HG03175 (cell line): ENCODE results near the gene XPO6.
A peak's percentile ranks its signal among the peaks of the same experiment; 100 is the strongest.

Source experiments
- ATAC-seq: cut with Tn5 transposase; IDR thresholded peaks from one replicate; pipeline ENCODE4 v1.9.1; 2021; ENCODE audit warnings: mild to moderate bottlenecking, moderate library complexity; ENCODE audit not compliant: unreplicated experiment

Gene XPO6

DNA sequence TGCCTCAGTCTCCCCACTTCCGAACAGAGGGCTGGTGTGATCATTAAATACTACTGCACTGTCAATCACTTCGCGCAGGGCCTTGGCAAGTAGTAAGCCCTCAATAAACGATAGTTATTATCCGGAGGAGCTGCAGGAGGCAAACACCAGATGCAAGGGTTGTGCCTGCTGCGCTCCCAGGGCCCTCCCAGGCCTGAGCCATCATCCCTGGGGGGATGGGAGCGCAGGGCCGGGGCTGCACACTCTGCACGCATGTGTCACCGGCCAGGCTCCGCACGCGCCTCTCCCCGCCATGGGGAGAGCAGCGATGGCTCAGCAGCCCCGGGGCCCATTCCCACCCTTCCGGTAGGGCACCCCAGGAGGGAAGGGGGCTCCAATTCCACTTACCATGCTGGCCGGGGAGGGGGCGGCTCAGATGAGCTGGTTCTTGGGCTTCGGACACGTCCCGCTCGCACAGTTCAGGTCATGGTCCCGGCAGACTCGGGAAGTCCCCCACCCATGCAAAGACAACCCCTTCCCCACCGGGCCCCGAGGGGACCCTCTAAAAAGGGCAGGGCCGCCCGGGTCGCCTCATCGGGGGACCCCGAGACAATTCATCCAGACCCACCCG lies 681 bp downstream of the XPO6 start:
- peak; percentile 41 for ATAC-seq

DNA sequence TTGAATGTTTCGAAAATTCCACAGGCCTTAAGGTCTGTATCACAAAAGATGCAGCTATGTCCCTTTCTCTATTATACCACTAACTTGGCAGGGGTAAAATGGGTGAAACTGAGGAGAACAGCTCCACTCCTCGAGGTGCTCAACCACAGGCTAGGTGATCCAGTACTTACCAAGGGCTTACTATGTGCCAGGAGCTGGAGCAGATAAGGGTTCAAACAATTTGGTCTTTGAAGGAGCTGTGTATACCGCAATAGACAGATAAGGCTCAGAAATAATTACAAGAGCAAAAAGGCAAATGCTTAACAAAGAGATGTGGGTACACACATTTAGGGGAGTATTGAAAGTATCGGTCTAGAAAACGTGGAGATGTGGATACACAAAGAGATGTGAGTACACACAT lies 1.5 kb downstream of the XPO6 start:
- ATAC-seq: no peak

DNA sequence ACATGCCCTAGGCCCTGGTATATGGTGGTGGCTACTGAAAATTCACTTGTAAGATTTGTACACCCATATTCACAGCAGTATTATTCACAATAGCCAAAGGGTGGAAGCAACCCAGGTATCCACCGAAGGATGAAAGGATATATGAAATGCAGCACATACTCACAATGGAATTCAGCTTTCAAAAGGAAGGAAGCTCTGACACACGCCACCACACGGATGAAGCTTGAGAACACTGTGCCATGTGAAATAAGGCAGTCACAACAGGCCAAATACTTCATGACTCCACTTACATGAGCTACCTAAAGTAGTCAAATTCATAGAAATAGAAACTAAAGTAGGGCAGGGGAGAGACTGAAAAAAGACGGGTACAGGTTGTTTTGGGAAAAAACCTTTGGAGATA lies 2.9 kb downstream of the XPO6 start:
- ATAC-seq: no peak

DNA sequence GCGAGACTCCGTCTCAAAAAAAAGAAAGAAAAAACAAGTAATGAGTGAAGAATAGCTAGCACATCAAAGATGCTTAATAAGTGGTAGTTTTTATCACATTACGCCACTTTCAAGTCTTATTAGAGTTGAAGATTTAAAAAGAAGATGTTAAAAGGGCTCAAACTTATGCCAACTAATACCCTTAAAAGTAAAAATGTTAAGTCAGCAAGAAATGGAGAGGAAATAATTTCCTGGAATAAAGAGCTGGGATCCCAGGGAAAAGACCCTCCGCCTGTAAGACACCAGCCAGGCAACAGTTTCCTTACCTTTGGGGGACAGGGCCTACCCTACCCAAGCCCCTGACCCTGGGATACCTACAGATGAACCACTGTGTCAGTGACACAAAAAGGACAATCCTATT lies 3.6 kb downstream of the XPO6 start:
- no peak for ATAC-seq

DNA sequence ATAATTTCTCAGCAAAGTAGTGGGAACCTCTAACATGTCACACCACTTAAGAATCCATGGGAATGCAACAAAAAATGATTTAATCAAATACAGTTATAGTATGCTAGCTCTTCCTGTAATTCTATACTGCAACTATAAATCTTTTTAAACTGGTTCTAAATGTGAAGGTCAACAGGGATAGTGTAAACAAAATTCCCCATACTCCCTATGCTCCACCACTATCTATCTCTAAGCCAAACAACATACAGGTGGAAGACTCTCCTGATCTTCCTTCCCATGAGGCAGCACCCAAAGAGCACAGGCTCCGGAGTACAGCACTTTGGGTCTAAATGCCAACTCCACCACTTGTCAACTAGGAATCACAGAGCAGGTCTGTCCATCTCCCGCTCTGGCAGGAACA lies 4.4 kb downstream of the XPO6 start:
- no peak for ATAC-seq

DNA sequence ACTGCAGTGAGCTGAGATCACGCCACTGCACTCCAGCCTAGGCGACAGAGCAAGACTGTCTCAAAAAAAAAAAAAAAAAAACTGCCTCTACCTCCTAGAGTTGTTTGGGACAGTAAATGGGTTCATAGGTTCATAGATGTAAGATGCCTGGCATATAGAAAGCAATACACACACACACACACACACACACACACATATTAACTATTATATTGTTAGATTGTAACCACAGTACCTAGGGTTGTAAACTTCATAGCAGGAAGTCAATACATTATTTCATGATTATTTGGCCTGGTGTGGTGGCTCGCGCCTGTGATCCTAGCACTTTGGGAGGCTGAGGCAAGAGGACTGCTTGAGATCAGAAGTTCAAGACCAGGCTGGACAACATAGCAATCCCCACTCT lies 5.8 kb downstream of the XPO6 start:
- ATAC-seq: no peak

DNA sequence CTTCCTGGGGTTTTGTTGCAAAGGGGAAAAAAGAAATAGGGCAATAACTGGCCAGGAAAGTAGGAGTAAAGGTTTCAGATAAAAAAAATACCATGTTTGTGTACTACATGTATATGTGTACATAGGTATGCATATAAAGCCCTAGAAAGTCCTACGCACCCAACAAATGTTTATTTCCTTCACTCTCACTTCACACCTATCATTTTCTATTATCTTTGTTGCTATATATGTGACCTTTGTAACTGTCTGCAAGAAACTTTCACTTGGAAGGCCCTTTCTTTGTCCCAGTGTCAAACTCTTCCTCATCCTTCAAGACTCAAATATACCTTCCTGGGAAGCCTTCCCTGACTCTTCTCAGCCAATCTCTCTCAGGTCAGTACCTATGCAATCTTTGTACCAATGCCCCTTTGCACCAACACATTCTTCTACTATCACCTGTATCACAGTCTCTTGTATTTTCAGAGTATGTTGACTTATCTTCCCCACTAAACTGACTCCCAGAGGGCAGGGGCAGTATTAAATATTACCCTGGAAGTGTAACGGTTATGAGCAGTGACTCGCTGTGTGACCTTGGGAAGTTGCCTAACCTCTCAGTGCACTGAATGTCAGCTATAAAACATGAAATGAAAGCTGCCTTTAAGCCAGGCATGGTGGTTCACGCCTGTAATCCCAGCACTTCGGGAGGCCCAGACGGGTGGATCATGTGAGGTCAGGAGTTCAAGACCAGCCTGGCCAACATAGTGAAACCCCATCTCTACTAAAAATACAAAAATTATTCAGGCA lies 6.5 kb downstream of the XPO6 start:
- no peak for ATAC-seq

DNA sequence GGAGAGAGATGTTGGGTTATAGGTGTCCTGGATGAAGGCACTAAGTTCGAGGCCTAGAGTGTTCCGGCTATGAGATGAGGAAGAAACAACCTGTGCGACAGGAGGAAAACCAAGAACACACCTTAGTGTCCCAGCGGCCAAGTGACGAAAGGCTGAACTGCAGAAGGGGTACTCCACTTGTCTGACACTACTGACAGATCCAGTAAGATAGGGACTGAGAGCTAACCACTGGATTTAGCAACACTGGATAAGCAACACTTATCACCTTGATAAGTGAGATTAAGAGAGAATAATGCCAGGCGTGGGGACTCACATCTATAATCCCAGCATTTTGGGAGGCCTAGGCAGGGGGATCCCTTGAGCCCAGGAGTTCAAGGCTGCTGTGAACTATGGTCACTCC lies 7.1 kb downstream of the XPO6 start:
- no peak for ATAC-seq

DNA sequence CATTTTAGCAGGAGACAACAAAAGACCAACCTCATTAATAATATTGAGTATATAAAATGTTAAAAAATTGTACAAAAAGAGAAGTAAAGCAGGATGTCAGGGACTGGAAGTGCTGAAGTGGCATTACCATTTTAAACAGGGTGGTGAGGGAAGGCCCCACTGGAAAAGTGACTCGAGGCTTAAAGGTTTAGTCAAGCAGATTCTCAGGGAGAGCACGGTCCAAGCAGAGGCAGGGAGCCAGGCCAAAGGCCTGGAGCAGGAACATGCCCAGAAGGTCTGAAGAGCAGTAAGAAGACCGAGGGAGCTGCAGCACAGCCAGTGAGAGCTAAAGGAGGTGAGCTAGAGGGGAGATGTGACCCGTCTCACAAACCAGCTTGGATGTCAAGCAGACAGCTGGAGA lies 7.6 kb downstream of the XPO6 start:
- no peak for ATAC-seq

DNA sequence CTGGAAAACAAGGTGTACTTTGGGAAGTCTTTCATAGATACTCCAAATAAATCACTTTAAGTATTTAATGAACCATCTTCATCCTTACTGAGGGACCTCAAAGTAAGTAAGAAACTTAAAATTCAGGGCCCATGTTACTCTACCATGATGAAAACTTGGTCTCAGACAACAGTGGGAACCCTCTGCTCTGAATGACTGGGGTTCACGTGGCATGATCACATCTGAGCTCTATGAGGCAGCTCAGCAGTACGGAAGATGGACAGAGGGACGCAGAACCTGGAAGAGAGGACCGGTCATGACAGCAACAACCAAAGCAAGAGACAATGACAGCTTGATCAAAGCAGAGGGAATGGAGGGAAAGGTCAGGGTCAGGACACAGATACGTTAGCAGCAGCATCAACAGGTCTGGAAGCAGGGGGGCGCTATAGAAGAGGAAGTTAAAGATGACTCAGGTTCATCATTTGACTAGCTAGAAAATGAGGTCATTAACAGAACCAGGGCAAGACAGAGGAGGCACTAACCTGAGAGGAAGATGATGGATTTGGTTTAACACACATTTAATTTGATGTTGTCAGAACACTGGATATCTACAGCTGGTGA lies 9.5 kb downstream of the XPO6 start:
- ATAC-seq: no peak

DNA sequence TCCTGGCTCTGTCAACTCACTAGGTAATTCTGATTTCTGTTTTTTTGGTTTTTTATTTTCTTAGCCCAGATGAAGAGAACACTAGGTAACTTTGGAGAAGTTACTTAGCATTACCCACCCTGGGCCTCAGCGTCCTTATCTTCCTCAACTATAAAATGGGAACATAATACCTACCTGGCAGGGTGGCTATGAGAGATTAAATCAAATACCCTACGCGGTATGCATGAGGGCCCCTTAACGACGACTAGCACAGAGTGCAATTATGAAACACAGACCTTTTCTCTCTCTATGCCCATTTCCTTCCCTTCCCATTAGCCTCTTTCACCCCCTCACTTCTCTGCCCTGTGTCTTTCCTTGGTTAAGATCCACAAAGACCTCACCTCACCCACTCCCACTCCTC lies 11.1 kb downstream of the XPO6 start:
- no peak for ATAC-seq

DNA sequence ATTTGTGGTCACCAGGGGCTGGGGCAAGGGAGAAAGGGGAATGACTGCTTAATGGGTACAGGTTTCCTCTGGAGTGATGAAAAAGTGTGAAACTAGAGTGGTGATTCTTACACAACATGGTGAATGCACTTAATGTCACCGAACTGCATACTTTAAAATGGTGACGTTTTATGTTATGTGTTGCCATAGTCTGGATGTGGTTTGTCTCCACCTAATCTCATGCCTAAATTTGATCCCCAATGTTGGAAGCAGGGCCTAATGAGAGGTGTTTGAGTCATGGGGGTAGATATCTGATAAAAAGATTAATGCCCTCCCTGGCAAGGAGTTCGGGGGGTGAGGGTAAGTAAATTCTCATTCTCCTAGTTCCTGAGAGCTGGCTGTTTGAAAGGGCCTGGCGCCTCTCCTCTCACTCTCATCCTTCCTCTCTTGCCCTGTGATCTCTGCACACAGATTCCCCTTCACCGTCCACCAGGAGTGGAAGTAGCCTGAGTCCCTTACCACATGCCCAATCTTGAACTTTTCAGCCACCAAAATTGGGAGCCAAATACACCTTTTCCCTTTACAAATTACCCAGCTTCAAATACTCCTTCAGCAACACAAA lies 15.3 kb downstream of the XPO6 start:
- ATAC-seq: no peak

DNA sequence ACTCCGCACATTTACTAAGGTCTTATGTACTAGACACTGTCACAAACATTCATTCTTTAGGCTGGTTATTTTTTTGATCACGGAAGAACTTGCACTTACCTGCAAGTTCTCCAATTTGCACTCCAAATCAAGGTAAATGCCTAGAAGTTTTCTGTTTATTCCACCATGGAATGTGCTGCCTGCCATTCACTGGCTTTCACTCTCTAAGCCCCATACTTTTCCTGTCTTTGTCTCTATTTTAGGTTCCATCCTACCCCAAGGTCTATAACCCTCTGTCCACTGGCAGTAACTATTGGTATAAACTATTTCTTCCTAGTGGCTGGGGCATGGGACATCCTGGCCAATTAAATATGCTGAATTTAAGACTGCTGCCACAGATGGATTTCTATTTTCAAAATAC lies 15.9 kb downstream of the XPO6 start:
- no peak for ATAC-seq

DNA sequence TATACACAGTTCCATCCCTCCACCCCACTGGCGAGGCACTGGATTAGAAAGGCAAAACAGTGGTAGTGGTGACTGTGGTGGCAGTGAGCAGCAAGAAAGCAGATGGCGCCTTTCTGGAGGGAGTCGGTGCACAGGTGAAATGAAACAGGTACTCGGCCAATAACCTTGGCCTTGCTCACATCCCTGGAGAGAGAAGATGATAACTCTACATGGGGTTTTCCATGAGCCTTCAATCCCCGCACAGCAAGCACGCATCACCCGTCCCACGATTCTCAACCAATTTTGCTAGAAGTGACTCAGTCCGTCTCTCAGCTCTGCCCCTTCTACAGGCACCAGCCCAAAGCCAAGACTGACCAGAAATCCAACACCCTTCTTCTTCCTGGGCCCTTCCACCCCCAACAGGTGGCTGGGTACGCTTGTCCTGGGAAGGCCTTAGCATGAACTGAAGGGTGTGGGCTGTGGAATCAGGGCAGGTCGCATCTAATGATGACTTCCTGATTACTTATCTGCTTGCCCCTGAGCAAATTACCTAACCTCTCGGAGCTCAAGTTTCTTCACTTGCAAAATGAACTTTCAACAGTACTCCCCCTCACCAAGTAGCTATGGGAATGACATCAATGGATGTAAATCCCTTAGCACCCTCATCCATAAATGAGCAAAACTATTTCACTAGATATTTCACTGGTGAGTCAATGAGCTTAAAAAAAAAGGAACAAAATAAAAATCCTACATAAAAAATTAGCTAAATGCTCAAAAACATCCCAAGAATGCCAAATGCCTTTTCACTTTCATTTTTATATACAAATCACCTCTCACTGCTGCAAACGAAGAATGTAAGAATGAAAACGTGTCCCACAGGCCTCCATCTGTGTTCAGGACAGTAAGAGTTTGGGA lies 18.0 kb downstream of the XPO6 start:
- peak; percentile 27 for ATAC-seq

DNA sequence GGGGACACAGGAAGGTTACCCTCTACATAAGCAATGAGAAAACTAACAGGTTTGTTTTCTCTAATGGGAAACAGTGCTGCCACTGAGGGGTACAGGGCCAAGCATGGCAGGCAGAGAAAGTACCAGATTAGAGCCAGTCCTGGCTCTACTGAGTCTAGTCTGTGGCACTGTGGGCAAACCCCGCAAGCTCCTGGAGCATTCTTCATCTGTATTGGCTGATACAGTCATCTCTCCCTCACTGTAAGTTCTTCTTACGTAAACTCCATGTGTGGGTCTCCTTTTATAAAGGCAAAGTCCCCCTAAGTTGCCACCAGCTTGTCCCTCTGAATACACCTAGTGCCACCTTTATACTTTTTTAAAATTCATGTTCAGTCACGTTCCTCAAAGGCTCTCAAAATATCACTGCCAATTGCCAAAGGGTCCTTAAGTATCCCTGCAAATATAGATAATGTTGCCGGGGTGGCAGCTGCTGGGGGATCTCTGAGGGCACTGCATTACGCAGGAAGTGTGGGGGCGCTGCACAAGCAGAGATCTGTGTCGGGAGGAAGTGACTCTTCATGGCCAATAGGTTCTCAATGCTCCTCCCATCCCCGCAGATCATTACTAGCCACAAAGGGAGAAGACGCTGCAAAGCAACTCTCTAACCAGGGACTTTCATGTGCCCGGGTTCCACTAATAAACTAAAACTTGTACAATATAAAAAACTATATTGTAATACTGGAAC lies 18.8 kb downstream of the XPO6 start:
- peak; percentile 58 for ATAC-seq

DNA sequence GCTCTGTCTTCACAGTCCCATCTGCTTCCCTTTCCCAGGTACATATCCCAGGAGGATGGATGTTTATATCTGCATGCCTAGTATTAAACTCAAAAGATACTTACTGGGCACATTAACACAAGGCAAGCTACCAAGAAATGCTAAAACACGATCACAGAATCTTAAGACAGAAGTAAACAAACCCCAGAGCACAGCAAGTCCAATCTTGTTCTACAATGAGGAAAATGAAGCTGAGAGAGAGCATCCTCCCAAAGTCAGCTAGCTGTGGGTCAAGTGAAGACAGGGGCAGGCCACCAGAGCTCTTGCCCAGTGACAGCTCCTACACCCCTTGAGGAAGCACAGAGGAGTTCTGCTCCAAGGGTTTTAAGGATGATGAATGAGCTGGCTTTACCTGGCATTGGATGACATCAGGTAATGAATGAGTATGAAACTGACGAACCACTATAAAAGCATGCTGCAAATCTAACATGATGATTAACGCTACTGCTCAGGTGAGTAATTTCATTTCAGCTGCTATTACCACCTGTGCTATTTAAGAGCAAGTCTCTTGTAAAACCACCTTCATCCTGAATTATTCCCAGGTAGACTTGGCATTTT lies 20.3 kb downstream of the XPO6 start:
- no peak for ATAC-seq

DNA sequence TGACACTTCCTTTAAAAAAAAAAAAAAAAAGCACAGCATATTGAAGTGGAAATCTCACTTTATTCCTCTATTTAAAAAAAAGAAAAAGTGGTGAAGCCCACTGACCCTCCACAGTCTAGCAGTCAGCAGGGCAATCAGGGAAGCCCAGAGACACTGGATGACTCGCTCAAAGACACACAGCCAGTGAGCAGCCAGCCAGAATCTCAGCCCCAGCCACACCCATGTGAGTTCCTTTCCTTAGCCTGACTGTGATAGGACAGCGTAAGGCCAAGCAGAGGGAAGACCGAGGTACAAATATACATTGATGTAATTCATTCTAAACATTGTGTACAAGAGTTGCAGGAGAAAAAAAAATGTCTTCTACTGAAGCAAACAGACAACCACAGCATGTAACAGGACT lies 22.5 kb downstream of the XPO6 start:
- no peak for ATAC-seq

DNA sequence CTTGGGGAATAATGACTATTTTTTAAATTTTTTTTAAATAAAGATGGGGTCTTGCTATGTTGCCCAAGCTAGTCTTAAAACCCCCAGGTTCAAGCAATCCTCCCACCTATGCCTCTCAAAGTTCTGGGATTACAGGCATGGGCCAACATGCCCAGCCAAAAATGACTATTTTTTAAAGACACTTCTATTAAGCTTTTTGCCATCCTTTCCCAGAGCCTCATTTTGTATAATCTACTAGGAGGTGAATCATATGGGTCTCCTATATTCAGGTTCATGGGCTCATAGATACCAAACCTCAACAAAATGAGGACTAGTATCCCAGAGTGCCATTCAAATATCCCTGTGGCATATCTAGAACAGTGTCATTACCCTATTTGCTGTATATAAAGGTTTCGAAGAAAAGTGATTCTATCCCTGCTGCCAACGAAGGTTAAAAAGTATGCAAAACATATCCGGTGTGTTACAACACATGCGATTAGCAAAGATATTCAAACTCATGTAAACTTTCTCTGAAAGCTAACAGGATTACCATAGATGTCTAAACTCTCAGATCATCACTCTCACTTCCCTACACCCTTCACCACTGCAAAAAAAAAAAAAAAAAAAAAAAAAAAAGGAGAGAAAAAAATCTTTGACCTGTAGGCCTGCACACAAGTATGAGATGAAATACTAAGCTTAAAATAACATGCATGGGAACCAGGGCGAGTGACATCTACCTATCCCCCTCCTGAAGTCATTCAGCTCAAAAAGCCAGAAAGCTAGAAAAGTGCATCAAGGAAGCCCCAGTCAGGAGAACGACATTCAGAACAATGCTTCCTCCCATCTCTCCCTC lies 23.5 kb downstream of the XPO6 start:
- ATAC-seq: peak; percentile 75

DNA sequence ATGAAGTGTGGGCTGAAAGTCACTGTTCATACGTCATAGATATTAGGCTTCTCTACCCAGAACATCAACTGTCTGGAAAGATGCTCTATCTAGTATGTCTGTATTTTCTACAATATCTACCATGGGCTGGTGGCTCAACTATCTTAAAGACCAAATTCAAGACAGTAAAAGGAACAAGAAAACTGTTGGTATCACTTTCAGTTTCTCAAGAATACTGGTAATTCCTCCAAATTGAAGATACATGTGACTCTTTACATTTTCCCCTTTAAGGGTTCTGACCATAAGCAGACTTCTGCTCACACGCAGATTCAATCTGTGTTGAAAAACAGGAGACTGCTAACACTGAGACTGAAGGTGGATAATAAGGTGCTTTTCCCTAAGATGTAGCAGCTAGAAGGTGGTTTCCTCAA lies 24.2 kb downstream of the XPO6 start:
- peak; percentile 44 for ATAC-seq
